Neural progenitor cell (in vitro differentiated cells): ENCODE data around the gene OR7A5.
"Not testable (repeated sequence)": the region's sequence is repeated elsewhere in the genome, so short reads cannot be mapped to it uniquely, and the experiment has no call there.

Experiments used
- CTCF ChIP-seq: fragments of 200-600 bp; sonication (generic); IDR thresholded peaks from 2 replicates; pipeline ENCODE4 v1.5.1; 2017; ENCODE audit warnings: antibody characterized with exemption, mild to moderate bottlenecking
- EZH2 ChIP-seq: fragments of 200-600 bp; sonication (generic); IDR thresholded peaks from 2 replicates; pipeline ENCODE4 v1.6.1; 2017; ENCODE audit warnings: antibody characterized with exemption, mild to moderate bottlenecking, moderate library complexity
- EZH2phosphoT487 ChIP-seq: fragments of 200-600 bp; sonication (generic); IDR thresholded peaks from 2 replicates; pipeline ENCODE4 v1.6.1; 2017; ENCODE audit warnings: antibody characterized with exemption

DNA sequence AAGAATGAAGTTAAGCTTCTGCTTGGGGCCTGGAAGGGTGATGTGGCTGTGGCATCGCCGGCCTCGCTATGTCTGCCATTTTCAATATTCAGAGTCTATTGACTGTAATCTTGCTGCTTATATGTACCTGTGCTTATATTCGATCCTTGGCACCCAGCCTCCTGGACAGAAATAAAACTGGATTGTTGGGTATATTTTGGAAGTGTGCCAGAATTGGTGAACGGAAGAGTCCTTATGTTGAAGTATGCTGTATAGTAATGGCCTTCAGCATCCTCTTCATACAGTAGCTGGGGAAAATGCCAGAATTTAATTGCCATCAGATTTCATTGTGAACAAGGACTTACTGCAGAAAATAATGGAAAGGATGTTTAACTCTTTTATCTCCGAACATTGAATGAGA is 42.7 kb downstream of the OR7A5 start:
- TF ChIP-seq CTCF, EZH2, EZH2phosphoT487: not testable (repeated sequence)
